Retinal pigment epithelial cell (primary cell): ENCODE data around the gene ASCL2.

ENCODE experiments used
- DNase-seq: peaks from one replicate; pipeline ENCODE4 v3.0.0-alpha.2; 2010; ENCODE audit warnings: low read depth
- H3K4me3 ChIP-seq: 2 replicates; pipeline ENCODE4 v1.5.1; 2011; ENCODE audit warnings: mild to moderate bottlenecking, low read length, control low read depth, moderate library complexity
- CTCF ChIP-seq: conservative IDR thresholded peaks from 2 replicates; pipeline ENCODE4 v1.5.1; 2011; ENCODE audit warnings: low read depth, low read length, control low read depth, inconsistent platforms

Gene ASCL2

GRCh38 chr11:2303627-2304505, 33.5 kb upstream of the ASCL2 start:
- no peak overlapping the region for H3K4me3 ChIP-seq
- TF ChIP-seq CTCF, result no peak
- DNase-seq, result no peak

GRCh38 chr11:2302896-2303626, 32.7 kb upstream of the ASCL2 start:
- no peak for TF ChIP-seq CTCF
- no peak overlapping the region for H3K4me3 ChIP-seq

DNA sequence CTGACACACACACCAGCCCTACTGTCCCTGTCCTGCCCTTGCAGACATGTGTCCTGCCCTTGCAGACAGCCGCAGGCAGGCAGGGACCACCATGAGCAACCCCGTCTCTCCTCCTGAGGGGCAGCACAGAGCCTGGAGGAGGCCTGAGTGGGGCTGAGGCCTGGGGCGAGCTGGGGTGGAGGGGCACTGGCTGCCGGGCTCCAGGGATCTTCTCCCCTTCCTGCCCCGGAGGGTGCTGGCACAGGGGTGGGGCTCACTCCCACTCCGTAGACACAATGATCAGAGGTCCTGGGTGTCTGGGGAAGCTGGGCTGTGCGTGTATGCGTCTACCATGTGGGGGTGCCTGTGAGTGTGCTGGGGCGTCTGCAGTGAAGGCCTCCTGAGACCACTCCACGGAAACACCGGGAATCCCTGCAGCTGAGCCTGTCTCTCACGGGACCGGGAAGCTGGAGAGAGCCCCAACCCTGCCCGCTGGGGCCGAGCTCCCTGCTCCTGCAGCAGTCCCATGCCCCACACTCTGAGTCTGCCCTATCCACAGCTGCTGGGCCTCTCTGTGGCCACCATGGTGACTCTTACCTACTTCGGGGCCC, 32.0 kb upstream of the ASCL2 start:
- no peak for DNase-seq
- H3K4me3 ChIP-seq, result no peak overlapping the region
- no peak for TF ChIP-seq CTCF

More at GRCh38 chr11:2302896-2303626, 32.7 kb upstream of the ASCL2 start:
- no peak for DNase-seq

DNA sequence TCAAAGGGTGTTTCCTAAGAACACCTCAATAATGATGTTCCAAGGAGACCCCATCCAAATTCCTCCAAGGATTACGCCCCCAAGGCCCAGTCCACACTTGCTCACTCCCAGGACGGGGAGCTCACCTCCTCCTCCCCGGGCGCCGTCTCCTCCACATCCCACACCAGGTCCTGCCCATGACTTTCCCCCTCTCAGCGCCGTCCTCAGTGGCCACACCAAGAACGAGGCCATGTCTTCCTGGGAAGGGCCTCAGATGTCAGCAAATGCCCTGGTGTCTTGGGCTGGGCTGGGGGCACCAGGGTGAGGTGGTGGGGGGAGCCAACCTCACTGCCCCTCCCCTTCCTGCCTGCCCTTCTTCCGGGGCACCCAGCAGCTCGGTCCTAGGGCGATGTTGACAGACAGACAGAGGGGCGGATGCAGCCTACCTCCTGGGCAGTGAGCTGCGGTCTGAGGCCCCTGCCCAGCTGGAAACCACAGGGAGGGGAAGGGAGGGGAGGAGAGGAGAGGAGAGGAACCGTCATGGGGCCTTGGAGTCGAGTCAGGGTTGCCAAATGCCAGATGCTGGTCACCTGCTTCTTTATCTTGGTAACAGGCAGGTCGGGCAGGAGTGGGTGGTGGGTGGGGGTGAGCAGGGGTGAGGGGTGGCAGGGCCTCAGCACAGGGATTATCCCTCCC, 31.4 kb upstream of the ASCL2 start, which contains the start of the genes C11orf21 and TSPAN32:
Gene C11orf21 (minus strand): TSS at position 288 of the 675 bp plus-strand sequence. CDS start 110 bp downstream, at position 178.
Gene TSPAN32 (plus strand): TSS at position 383 of the 675 bp plus-strand sequence. CDS start 137 bp downstream, at position 520.
- TF ChIP-seq CTCF, result no peak
- H3K4me3 ChIP-seq, result no peak within 1 kb of the TSS
- no peak for DNase-seq

GRCh38 chr11:2300936-2301630, 30.7 kb upstream of the ASCL2 start:
- TF ChIP-seq CTCF, result no peak
- no peak for DNase-seq
- H3K4me3 ChIP-seq, result no peak overlapping the region

DNA sequence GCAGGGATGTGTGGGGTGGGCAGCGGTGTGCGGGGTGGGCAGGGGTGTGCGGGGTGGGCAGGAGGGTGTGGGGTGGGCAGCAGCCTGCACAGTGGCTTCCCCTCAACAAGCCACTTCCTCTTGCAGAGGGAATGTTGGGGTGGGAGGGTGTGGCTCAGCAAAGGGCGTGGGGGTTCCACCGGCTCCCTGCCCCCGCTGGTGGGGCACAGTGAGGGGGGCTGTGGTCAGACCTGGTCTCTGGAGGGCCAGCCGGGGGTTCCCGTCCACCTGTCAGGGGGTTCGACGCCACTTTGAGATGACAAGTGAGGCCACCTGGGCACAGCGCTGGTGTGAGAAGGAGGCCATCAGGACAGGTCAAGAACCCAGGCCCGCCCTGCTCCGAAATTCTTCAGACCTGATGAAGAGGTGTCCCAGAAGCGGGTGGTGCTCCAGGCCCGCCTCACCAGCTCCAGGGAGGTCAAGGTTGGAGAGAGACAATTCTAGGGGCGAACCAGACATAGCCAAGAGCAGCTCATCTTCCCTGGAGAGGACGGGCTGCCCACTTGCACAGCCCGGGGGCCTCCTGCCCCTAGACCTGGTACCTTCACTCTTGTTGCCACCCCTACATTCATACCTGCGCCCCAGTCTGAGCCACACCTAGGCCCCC, 30.0 kb upstream of the ASCL2 start:
- no peak overlapping the region for H3K4me3 ChIP-seq
- DNase-seq, result no peak
- TF ChIP-seq CTCF, result no peak
